Esophagus squamous epithelium (tissue), 4 donors: ENCODE results near the gene IL10RA.

Experiments used
- CTCF ChIP-seq, 6 experiments: fragments of 450-650 bp in 4 of 6; fragments of 200-600 bp in 2 of 6; sonication (generic) in 2 of 6; IDR thresholded peaks; one replicate each; pipeline ENCODE4 v1.5.1; 2016 to 2019; ENCODE audit warnings: antibody characterized with exemption in 6 of 6, mild to moderate bottlenecking in 4 of 6, moderate library complexity in 4 of 6
- POLR2A ChIP-seq, 4 donors: fragments of 450-650 bp; IDR thresholded peaks; one replicate each; pipeline ENCODE4 v1.6.1; 2017; ENCODE audit warnings: antibody characterized with exemption in 4 of 4, mild to moderate bottlenecking in 4 of 4, moderate library complexity in 3 of 4

GRCh38 chr11:118001494-118001971 lies 15.3 kb downstream of the IL10RA start:
- TF ChIP-seq CTCF (IDR thresholded peaks at IDR 0.05) = no peak
- no peak for TF ChIP-seq POLR2A (IDR thresholded peaks at IDR 0.05)
